Aorta (tissue), 5 donors: Measurements from ENCODE around the gene PLA2G1B. TPM values are rescaled to one million over a fixed set of nuclear protein-coding genes. Genes with fewer than 3 reads are reported as not detected.

Source experiments
- ATAC-seq: fragments of 200-7000 bp; cut with Tn5 transposase; one replicate; pipeline ENCODE4 v1.9.1; 2022; ENCODE audit warnings: moderate library complexity; ENCODE audit not compliant: low FRiP score
- DNase-seq, 2 donors: peaks; one replicate each; pipeline ENCODE4 v3.0.0-alpha.2; 2020
- H3K27ac ChIP-seq, 2 donors: one replicate each; pipeline ENCODE4 v1.5.1; 2013; ENCODE audit warnings: low read length in 2 of 2, mild to moderate bottlenecking in 2 of 2, moderate library complexity in 2 of 2, control low read depth in 1 of 2, inconsistent platforms in 1 of 2, low read depth in 1 of 2
- H3K27me3 ChIP-seq, 2 donors: one replicate each; pipeline ENCODE4 v1.6.1; 2013; ENCODE audit warnings: control low read depth in 1 of 2, low read length in 1 of 2, mild to moderate bottlenecking in 1 of 2, moderate library complexity in 1 of 2; ENCODE audit not compliant: insufficient read depth in 2 of 2, control insufficient read depth in 1 of 2
- H3K36me3 ChIP-seq, 2 donors: one replicate each; pipeline ENCODE4 v1.6.1; 2013; ENCODE audit warnings: control low read depth in 1 of 2, low read length in 1 of 2, mild to moderate bottlenecking in 1 of 2; ENCODE audit not compliant: insufficient read depth in 2 of 2, control insufficient read depth in 1 of 2
- H3K4me1 ChIP-seq, 2 donors: one replicate each; pipeline ENCODE4 v1.6.1; 2013; ENCODE audit warnings: low read length in 2 of 2, control low read depth in 1 of 2, mild to moderate bottlenecking in 1 of 2, moderate library complexity in 1 of 2; ENCODE audit not compliant: insufficient read depth in 2 of 2, control insufficient read depth in 1 of 2
- H3K4me3 ChIP-seq, 2 donors: one replicate each; pipeline ENCODE4 v1.5.1; 2013; ENCODE audit warnings: low read length in 2 of 2, control low read depth in 1 of 2, mild to moderate bottlenecking in 1 of 2
- H3K9me3 ChIP-seq: one replicate; pipeline ENCODE4 v1.6.1; 2013; ENCODE audit warnings: mild to moderate bottlenecking, low read length; ENCODE audit not compliant: control insufficient read depth
- WGBS, 2 donors: extraction: QIAGEN DNeasy Blood & Tissue Kit; methylation state at CpG; one replicate each; pipeline ENCODE4 v1.1.7; 2013; 5-methylcytosine and 5-hydroxymethylcytosine counted together
- intact Hi-C, 2 donors: fragments of 100-400 bp; cut with DNase I; formaldehyde crosslinking; loops; one replicate each; pipeline versions ENCODE4 v1.14.2 to v1.15.0; 2022
- polyA plus RNA-seq, 2 donors: library from polyadenylated mRNA; stranded (reverse); fragments of 200-250 nt; gene quantifications; one replicate each; pipeline ENCODE4 v1.2.3, GENCODE V29; 2013
- total RNA-seq, 2 donors: library from RNA; stranded (reverse); fragmentation: NEBNext Ultra II Directional; extraction: Animal tissue kit (Norgen Biotek cat#: 25700); gene quantifications; one replicate each; pipeline ENCODE4 v1.2.1, GENCODE V29; 2021
- donor health status: healthy with polysubstance abuse.
- donor health status: Bipolar disorder and iron deficiency.
- donor health status: DM: no; HTN: no; CAD: no.
- donor health status: DM: no; HTN: no; CAD: no.
- donor health status: DM: yes; HTN: yes; CAD: no.

The PLA2G1B gene
- total and polyA plus RNA-seq, 4 donors, result 0.91 to 3.9 (median 1.6) TPM

DNA sequence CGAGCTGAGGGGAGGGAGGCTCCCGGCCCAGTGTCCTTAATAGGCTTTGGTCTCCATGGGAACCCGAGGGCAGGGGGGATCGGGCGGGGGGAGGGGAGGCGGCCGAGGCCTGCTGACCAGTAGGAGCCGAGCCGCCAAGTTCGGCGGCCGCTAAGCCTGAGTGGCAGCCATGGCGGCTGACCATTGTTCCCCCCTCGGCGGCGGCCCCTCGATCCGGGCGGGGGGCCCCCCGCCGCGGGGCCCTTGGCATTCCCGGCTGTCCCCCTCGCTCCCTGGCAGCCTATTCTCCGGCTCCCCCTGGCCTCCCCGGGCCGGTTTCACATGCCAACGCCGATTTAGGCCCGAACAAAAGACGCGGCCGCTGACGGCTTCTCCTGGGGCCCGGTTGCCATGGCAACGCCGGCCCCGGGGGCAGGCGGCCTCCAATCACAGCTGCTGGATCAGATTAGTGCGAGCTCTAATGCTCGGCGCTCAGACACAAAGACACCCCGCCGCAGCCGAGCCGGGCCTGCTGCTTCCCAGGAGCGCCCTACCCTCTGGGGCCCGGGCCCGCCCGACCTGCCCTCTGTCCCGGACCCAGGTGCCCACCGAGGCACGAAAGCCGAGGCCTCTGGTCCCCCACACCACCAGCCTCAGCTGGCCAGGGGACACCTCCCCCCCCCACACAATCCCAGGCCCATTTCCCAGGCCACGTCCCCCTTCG lies 34.1 kb upstream of the PLA2G1B start:
- H3K27me3 ChIP-seq, result no peaks in the 10 kb centered on the region
- intact Hi-C loops, result no loop called here
- H3K4me3 ChIP-seq, result peak overlapping the region; percentile 8 to 18
- DNase-seq, result peak; percentile 60 to 82
- H3K27ac ChIP-seq, result no peak overlapping the region
- no peaks in the 10 kb centered on the region for H3K4me1 ChIP-seq
- H3K36me3 ChIP-seq, result no peaks in the 10 kb centered on the region
- H3K9me3 ChIP-seq, result no peaks in the 10 kb centered on the region
- WGBS, 2 donors, result 9 to 11% methylated on average over 40 to 56 of the region's 56 CpGs
- peak; percentile 50 for ATAC-seq

DNA sequence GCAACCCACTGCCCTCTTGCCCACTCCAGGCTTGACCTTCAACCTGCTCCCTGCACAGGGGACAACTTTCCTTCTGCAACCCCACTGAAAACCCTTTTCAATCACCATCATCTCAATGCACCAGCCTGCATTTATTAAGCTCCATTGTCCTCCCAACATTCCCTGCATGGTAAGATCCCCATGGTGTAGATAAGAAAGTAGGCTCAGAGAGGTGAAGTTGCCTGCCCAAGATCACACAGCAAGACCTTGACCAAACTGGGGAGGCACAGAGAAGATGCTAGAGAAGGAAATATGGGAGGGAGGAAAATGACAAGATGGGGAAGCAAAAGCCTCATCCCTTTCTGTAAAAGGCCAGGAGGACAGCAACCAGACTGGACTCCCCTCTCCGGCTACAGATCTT lies 31.5 kb upstream of the PLA2G1B start:
- Histone ChIP-seq H3K36me3 (no peaks in the 10 kb centered on the region), H3K4me3 (no peak overlapping the region), H3K9me3 (no peaks in the 10 kb centered on the region), H3K27me3 (no peaks in the 10 kb centered on the region), H3K4me1 (no peaks in the 10 kb centered on the region), H3K27ac (no peak overlapping the region)
- ATAC-seq, result no peak
- DNase-seq, result no peak
- intact Hi-C loops, result loop anchor here (5.0 kb wide), 1 partner anchor 68 kb away; no protein-coding TSS in a partner anchor
- WGBS, 2 donors, result 97 to 100% methylated on average over 1 of the region's 1 CpG

DNA sequence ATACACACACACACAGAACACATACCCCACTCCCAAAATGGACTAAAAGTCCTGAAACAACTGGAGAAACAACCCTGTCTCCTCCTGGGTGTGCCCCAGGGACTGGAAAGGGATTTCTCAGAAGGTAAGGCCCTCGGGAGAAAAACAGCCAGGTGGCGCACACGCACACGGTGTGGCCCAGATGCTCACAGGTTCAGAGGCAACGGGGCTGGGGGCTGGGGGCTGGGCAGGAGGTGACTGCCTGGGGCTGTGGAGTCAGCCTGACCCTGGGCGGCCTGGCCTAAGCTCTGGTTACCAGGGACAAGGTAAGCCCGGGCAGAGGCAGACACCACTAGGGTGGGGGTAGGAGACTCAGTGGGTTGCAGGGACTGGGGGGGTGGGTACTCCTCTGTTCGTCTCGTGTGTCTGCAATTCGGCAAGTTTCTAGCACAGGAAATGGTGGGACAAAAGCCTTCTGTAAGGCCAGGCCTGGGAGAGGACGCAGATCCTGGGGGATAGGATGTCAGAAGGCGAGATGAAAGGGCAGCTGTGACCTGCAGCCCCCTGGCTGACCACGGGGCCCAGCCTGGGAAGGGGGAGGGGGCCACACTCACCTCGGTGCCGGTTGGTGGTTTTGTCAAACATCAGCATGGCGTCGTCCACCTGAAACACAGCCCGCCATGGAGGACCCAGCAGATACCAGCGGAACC lies 31.0 kb upstream of the PLA2G1B start:
- Histone ChIP-seq H3K27me3 (no peaks in the 10 kb centered on the region), H3K4me3 (no peak overlapping the region), H3K9me3 (no peaks in the 10 kb centered on the region), H3K36me3 (no peaks in the 10 kb centered on the region), H3K4me1 (no peaks in the 10 kb centered on the region), H3K27ac (no peak overlapping the region)
- no peak for DNase-seq
- intact Hi-C loops, result loop anchor here (5.0 kb wide), 1 partner anchor 69 kb away; no protein-coding TSS in a partner anchor
- WGBS, 2 donors, result 78 to 80% methylated on average over 19 of the region's 19 CpGs
- ATAC-seq, result no peak

DNA sequence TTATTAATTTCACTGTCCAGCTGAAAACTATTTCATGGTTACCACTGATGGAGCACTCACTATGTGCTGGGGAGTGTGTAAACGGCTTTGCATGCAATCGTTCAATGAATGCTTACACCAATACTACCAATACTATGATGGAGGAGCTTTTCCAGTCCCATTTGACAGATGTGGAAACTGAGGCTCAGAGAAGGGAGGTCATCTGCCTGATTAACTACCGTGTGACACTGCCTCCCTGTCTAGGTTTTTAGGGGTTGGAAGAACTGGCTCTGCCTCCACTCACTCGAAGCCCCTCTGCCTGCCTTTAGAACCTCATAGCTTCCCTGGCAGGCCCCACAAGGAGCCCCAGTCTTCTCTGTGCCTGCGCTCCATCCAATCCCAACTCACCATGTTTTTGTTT lies 29.5 kb upstream of the PLA2G1B start:
- intact Hi-C loops, result loop anchor here (5.0 kb wide), 1 partner anchor 70 kb away; no protein-coding TSS in a partner anchor
- ATAC-seq, result no peak
- H3K27me3 ChIP-seq, result no peaks in the 10 kb centered on the region
- WGBS, 2 donors, result 81 to 85% methylated on average over 5 of the region's 5 CpGs
- no peak for DNase-seq
- no peaks in the 10 kb centered on the region for H3K36me3 ChIP-seq
- no peak overlapping the region for H3K4me3 ChIP-seq
- no peaks in the 10 kb centered on the region for H3K4me1 ChIP-seq
- no peaks in the 10 kb centered on the region for H3K9me3 ChIP-seq
- H3K27ac ChIP-seq, result no peak overlapping the region

DNA sequence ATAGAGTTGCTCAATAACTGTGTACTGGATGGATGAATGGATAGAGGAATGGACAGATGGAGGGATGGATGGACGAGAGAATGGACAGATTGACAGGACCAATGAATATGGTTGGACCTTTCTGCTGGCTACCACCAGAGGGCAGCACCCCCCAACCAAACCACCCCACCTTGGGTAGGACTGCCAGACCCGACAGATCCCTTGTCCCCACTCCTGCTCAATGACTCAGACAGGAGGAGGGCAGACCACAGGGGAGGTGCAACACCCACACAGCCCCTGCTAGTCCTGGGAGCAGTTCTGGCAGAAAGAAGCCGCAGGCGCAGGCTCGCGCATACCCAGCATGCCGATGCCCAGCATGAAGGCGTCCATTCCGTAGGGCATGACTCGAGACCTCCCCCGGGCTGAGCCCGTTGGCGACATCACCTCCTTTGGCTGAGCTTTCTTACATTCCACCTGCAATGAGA lies 29.0 kb upstream of the PLA2G1B start:
- Histone ChIP-seq H3K36me3 (no peaks in the 10 kb centered on the region), H3K9me3 (no peaks in the 10 kb centered on the region), H3K4me3 (no peak overlapping the region), H3K27ac (no peak overlapping the region), H3K4me1 (no peaks in the 10 kb centered on the region), H3K27me3 (no peaks in the 10 kb centered on the region)
- ATAC-seq, result peak; percentile 79
- intact Hi-C loops, result loop anchor here (5.0 kb wide), 1 partner anchor 71 kb away; no protein-coding TSS in a partner anchor
- 29 to 36% methylated on average over 13 of the region's 13 CpGs for WGBS, 2 donors
- DNase-seq, result peak; percentile 83 to 90

DNA sequence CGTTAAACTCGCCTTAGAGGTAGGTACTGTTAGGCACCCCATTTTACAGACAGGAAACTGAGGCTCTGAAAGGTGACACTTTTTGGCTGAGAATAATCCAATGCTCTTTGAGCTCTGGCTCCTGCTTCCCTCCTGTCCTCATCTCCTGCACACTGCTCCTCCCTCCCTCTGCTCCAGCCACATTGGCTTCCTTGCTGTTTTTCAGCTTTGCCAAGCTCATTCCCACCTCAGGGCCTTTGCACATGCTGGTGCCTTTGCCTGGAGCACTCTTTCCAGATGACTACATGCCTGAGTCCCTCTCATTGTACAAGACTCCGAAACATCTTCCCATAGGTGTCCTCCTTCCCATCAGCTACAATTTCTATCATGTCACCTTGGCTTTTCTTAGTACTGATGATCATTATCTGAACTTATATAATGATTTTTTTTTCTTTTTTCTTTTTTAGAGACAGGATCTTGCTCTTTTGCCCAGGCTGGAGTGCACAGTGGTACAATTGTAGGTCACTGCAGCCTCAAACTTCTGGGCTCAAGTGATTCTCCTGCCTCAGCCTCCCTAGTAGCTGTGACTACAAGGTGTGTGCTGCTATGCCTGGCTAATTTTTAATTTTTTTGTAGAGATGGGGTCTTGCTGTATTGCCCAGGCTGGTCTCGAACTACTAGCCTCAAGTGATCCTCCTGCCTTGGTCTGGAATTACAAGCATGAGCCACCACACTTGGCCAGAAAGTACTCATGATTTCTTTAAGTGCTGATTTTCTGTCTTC lies 26.2 kb upstream of the PLA2G1B start:
- intact Hi-C loops, result no loop called here
- no peak overlapping the region for H3K27ac ChIP-seq
- WGBS, 2 donors, result 96 to 99% methylated on average over 4 of the region's 4 CpGs
- no peaks in the 10 kb centered on the region for H3K27me3 ChIP-seq
- no peaks in the 10 kb centered on the region for H3K36me3 ChIP-seq
- no peaks in the 10 kb centered on the region for H3K9me3 ChIP-seq
- no peak for DNase-seq
- no peak for ATAC-seq
- no peak overlapping the region for H3K4me3 ChIP-seq
- no peaks in the 10 kb centered on the region for H3K4me1 ChIP-seq

DNA sequence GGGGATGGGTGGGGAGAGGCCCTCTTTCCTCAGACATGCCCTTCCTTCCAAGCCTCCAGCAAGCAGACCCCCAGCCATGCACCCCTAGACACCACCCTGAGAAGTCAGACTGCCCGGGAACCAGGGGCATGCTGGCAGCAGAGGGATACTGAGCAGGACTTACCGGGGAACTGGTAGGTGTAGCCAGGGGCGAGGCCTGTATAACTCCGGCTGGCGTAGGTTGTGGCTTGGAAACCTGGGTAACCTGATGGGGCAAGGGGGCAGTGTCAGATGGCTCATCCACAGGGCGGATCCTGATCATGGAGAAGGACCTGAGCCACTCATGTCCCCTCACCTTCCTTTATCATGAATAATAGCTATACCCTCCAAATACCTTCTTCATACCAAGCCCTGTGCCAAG lies 25.6 kb upstream of the PLA2G1B start:
- DNase-seq, result no peak
- H3K27me3 ChIP-seq, result no peaks in the 10 kb centered on the region
- no peaks in the 10 kb centered on the region for H3K4me1 ChIP-seq
- ATAC-seq, result no peak
- no peak overlapping the region for H3K4me3 ChIP-seq
- H3K27ac ChIP-seq, result no peak overlapping the region
- H3K36me3 ChIP-seq, result no peaks in the 10 kb centered on the region
- WGBS, 2 donors, result 96 to 97% methylated on average over 6 of the region's 6 CpGs
- no peaks in the 10 kb centered on the region for H3K9me3 ChIP-seq
- intact Hi-C loops, result no loop called here

DNA sequence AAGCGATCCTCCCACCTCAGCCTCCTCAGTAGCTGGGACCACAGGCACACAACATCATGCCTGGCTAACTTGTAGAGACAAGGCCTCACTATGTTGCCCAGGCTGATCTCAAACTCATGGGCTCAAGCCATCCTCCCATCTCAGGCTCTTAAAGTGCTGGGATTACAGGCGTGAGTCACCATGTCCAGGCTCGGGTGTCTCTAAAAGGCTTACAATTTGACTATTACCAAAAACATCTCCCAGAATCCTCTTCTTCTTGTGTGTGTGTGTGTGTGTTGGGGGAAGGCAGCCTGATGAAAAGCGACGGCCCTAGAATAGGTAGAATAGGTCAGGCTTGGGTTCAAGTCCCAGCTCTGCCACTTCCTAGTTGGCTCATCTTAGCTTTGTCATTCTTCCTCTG lies 24.5 kb upstream of the PLA2G1B start:
- Histone ChIP-seq H3K27me3 (no peaks in the 10 kb centered on the region), H3K4me3 (no peak overlapping the region), H3K36me3 (no peaks in the 10 kb centered on the region), H3K27ac (no peak overlapping the region), H3K4me1 (no peaks in the 10 kb centered on the region), H3K9me3 (no peaks in the 10 kb centered on the region)
- DNase-seq (no peak), ATAC-seq (no peak)
- WGBS, 2 donors, result 62% methylated on average over 5 of the region's 5 CpGs
- intact Hi-C loops, result no loop called here
